Stimulated activated CD4-positive, alpha-beta T cell treated with anti-CD3 and anti-CD28 coated beads, Interleukin-12 subunit alpha, Interleukin-12 subunit beta, amount 100 ng/mL, for 24 hours (primary cell): ENCODE measurements around the gene PARVB.

ENCODE experiments used
- DNase-seq, 2 experiments: peaks; one replicate each; pipeline ENCODE4 v3.0.0-alpha.2; 2020; ENCODE audit warnings: low read depth in 2 of 2

PARVB gene

GRCh38 chr22:44088976-44089570, 65.0 kb downstream of the PARVB start:
- no peak for DNase-seq

DNA sequence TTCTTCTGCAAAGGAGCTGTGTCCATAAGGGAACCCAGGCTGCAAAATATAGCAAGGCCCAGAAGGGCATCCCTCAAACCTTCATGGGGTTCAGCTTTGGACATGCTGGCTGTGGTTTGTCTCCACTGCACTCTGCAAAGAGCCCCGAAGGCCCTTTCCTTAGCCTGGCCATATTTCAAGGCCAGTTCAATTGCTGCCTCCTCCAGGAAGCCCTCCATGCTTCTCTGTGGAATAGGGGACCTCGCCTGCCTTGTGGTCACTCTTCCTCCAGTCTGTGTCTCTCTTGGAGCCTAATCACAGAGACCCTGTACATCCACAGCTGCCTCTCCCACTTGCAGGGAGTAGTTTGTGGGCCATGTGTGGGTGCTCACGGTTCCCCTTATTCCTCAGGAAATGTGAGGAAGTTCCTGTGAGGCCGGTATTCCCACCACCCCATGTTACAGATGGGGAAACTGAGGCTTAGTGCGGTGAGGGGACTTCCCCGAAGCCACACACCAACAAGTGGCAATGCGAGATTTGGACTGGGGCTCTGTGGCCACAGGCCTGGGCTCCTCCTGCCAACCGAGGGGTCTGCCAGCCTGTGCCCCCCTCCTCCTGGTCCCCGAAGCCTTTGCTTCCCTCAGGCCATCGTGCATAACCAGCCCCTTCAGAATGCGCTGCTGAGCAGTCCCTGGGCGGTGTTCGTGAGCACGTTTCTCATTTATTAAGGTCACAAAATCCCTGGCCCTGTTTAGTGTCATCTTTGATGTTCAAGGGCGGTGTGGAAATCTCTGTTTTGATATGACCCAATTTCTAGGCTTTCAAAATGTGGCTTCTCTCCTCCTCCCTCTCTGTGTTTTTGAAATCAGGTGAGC, 65.8 kb downstream of the PARVB start:
- DNase-seq, result no peak

GRCh38 chr22:44090571-44090905, 66.4 kb downstream of the PARVB start:
- no peak for DNase-seq

DNA sequence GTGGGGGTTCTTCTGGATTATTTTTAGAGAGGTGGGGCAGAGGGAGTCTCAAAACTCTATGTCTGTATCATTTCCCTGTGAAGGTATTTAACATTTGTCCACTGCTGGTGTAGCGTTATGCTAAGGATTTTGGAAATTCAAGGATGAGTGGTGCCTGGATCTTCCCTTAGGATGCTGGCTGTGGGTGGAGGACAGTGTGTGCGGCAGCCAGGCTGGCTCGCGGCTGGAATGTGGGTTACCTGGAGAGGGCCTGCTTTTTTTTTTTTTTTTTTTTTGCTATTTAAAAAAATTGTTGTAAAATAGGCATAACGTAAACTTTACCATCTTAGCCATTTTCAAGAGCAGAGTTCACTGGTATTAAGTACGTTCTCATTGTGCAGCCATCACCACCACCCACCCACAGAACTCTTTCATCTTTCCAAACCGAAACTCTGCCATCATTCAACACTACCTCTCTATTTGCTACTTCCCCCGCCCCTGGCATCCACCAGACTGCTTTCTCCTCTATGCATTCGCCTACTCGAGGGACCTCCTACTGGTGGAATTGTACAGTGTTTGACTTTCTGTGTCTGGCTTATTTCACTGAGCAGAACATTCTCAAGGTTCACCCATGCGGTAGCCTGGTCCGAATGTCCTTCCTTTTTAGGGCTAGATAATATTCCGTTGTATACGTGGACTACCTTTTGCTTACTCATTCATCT, 67.1 kb downstream of the PARVB start:
- DNase-seq, result peak in 1 of 2 experiments; percentile 19

GRCh38 chr22:44091751-44092150, 67.6 kb downstream of the PARVB start:
- DNase-seq, result no peak

GRCh38 chr22:44092636-44093220, 68.6 kb downstream of the PARVB start:
- DNase-seq, result no peak

DNA sequence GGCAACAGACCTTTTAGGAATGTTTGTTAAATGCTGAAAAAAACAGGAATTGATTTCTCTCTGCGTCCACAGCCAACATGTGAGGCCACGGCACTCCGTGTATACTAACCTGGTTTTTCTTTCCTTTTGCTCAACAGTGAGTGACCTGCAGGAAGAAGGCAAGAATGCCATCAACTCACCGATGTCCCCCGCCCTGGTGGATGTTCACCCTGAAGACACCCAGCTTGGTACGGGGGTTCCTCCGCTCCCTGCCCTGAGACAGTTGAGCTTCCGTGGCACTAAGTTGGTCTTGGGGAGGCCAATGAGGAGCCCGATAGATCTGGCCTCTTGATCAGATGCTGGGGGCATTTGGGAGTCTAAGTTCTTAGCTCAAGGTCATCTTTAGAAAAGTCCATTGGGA, 69.7 kb downstream of the PARVB start:
- no peak for DNase-seq

DNA sequence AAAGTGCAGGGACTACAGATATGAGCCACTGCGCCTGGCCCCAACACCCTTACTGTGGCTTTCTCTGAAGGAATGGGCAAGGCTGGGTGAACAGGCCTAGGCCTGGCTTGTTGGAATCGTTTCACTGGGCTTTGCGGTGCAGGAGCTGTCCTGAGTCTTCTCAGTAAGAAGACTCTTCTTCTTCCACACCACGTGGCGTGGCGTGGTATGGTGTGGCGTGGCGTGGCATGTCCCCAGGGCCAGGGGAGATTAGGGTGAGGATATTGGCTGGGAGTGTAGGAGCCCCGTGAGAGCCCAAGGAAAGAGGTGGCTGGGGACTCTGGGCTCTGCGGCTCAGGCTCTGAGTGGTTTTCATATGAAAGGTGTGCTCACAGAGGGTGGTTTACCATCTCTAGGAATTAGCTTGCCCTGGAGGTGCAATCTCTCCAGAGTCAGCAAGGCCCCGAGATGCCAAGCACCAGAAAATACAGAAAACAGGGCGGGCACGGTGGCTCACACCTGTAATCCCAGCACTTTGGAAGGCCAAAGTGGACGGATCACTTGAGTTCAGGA, 70.7 kb downstream of the PARVB start:
- DNase-seq, result no peak

- DNase-seq, result no peak
Measured at GRCh38 chr22:44096736-44097135, 72.6 kb downstream of the PARVB start.

GRCh38 chr22:44097263-44098020, 73.3 kb downstream of the PARVB start:
- DNase-seq, result no peak

- no peak for DNase-seq
Measured at GRCh38 chr22:44098021-44098739, 74.1 kb downstream of the PARVB start.

DNA sequence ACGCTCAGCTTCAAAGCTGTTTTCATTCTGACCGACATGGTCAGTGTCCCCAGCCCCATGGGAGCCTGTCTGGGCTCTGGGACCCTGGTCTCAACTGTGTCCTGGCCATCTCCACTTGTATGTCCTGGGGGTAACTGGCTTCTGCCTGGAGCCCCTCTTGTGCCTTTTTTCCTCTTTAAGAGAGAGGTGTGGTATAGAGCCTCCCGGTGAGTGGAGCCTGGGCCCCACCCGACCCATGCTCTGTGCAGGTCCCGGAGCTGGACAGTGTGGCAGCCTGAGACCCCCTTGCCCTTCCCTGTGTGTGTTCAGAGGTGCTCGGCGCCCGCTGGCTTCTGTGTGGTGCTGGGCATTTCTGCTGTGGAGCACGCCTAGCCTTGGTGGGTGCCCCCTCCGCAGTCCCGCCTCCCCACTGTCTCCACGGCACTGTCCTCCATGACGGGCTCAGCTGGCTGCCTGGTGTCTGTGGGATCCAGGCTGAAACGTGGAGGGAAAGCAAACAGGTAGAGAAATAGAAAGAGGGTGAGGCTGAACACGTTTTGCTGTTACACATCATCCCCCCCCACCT, 74.9 kb downstream of the PARVB start:
- no peak for DNase-seq

GRCh38 chr22:44099696-44100095, 75.6 kb downstream of the PARVB start:
- no peak for DNase-seq

DNA sequence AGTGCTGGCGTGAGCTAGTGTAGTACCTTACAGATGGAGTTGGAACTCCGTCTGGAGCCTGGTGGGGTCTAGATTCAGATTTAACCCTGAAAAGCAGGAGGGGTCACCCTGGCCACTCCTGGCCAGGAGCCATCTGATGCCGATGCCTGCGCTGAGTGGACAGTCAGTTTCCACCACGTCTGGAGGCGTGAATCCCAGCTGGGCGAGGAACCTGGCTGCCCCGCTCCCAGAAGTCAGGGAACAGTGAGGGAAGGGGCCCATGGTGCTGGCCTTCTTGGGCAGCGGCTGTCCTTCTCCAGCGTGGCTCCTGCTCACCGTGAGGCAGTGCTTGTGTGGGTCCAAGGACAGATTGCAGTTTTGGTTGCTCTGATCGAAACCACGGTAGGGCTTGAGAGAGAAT, 76.3 kb downstream of the PARVB start:
- no peak for DNase-seq

DNA sequence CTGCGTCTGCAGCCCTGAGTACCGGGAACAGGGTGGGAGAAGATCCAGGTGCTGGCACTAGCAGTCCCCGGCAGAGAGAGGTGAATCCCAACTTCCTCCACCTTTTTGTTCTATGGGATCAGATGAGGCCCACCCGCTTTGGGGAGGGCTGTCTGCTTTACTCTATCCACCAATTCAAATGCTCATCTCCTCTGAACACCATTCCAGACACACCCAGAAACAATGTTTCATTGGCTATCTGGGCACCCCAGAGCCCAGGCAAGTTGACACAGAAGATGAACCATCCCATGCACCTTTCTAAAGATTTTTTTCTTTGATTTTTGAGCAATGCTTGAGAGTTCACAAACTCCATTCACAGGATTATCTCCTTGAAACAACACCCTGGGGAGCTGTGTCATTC, 78.0 kb downstream of the PARVB start:
- no peak for DNase-seq

GRCh38 chr22:44102856-44103255, 78.8 kb downstream of the PARVB start:
- DNase-seq, result no peak

DNA sequence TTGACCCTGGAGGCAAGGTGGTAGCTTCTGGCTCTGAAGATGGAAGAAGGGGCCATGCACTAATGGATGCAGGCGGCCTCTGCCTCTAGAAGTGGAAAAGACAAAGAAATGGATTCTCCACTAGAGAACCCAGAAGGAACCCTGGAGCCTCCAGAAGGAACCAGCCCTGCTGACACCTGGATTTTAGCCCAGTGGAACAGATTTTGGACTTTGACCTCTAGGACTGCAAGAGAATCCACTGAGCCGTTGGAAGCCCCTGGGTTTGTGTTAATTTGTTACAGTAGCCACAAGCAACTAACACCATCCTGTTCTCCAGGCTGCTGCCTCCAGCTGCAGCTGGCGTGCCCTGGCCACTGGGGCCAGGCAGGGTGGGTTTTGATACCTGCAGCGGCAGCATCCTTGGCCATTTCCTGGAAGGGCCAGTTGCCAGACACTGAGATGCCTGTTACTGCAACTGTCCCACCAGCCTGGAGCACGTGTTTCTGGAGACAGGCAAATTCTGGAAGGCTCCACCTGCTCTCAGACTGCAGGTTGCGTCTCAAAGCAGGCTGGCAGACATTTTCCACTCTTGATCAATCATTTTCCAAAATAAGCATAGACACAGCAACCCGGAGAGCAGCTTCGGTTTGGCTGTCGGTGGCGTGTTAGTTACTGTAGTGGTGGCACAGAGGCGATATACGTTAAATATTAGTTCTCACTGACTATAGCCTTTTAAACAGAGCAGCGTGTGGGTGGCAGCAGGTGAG, 79.8 kb downstream of the PARVB start:
- no peak for DNase-seq

GRCh38 chr22:44107340-44107739, 83.2 kb downstream of the PARVB start:
- DNase-seq, result no peak

- DNase-seq, result no peak
Measured at GRCh38 chr22:44108076-44108475, 84.0 kb downstream of the PARVB start.
